ENCODE results near the gene FCHO2.

- TF ChIP-seq, protein P1, sequence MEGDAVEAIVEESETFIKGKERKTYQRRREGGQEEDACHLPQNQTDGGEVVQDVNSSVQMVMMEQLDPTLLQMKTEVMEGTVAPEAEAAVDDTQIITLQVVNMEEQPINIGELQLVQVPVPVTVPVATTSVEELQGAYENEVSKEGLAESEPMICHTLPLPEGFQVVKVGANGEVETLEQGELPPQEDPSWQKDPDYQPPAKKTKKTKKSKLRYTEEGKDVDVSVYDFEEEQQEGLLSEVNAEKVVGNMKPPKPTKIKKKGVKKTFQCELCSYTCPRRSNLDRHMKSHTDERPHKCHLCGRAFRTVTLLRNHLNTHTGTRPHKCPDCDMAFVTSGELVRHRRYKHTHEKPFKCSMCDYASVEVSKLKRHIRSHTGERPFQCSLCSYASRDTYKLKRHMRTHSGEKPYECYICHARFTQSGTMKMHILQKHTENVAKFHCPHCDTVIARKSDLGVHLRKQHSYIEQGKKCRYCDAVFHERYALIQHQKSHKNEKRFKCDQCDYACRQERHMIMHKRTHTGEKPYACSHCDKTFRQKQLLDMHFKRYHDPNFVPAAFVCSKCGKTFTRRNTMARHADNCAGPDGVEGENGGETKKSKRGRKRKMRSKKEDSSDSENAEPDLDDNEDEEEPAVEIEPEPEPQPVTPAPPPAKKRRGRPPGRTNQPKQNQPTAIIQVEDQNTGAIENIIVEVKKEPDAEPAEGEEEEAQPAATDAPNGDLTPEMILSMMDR (IDR thresholded peaks at IDR 0.05), result no peak
- TF ChIP-seq POLR2A (IDR thresholded peaks at IDR 0.05), result no peak
Measured at GRCh38 chr5:73125289-73125688, 169.4 kb downstream of the FCHO2 start.

All from body of pancreas (tissue), 4 donors.